WTC11 (cell line): ENCODE results near the gene SCNN1A. TPM values are rescaled to one million over a fixed set of nuclear protein-coding genes. Genes with fewer than 3 reads are reported as not detected.
A peak's percentile ranks its signal among the peaks of the same experiment; 100 is the strongest.

ENCODE experiments used
- CBFB ChIP-seq: sonication (generic); formaldehyde crosslinking; IDR thresholded peaks from 2 replicates; pipeline ENCODE4 v1.8.1; 2022; ENCODE audit warnings: mild to moderate bottlenecking, low read depth, missing genetic modification reagents
- CDX4 ChIP-seq: fragments of 250-450 bp; sonication (Bioruptor Pico); IDR thresholded peaks from 2 replicates; pipeline ENCODE4 v1.9.0; 2021; ENCODE audit warnings: moderate library complexity, mild to moderate bottlenecking, inconsistent platforms, borderline replicate concordance
- E2F1 ChIP-seq: sonication (generic); formaldehyde crosslinking; IDR thresholded peaks from 2 replicates; pipeline ENCODE4 v1.8.0; 2022; ENCODE audit warnings: mild to moderate bottlenecking, missing genetic modification reagents
- ERG ChIP-seq: fragments of 250-450 bp; sonication (Bioruptor Pico); IDR thresholded peaks from 2 replicates; pipeline ENCODE4 v1.8.0; 2021; ENCODE audit warnings: mild to moderate bottlenecking
- FOXJ3 ChIP-seq: sonication (generic); formaldehyde crosslinking; IDR thresholded peaks from 2 replicates; pipeline ENCODE4 v1.9.0; 2021; ENCODE audit warnings: missing genetic modification reagents, mild to moderate bottlenecking, borderline replicate concordance
- GABPB1 ChIP-seq: sonication (generic); formaldehyde crosslinking; IDR thresholded peaks from 2 replicates; pipeline ENCODE4 v1.8.1; 2023; ENCODE audit warnings: mild to moderate bottlenecking, missing genetic modification reagents
- IRF1 ChIP-seq: sonication (generic); formaldehyde crosslinking; IDR thresholded peaks from 2 replicates; pipeline ENCODE4 v1.8.0; 2023; ENCODE audit warnings: missing genetic modification reagents
- NFATC4 ChIP-seq: fragments of 250-450 bp; sonication (Bioruptor Pico); IDR thresholded peaks from 2 replicates; pipeline ENCODE4 v1.9.0; 2021; ENCODE audit warnings: mild to moderate bottlenecking
- NFYB ChIP-seq: sonication (generic); formaldehyde crosslinking; conservative IDR thresholded peaks from 2 replicates; pipeline ENCODE4 v1.8.0; 2022; ENCODE audit warnings: low read depth, missing genetic modification reagents
- NR2C2 ChIP-seq: sonication (generic); formaldehyde crosslinking; IDR thresholded peaks from 2 replicates; pipeline ENCODE4 v1.8.0; 2022; ENCODE audit warnings: mild to moderate bottlenecking, missing genetic modification reagents
- PREB ChIP-seq: sonication (generic); formaldehyde crosslinking; IDR thresholded peaks from 2 replicates; pipeline ENCODE4 v1.8.1; 2022; ENCODE audit warnings: mild to moderate bottlenecking, missing genetic modification reagents, moderate library complexity, borderline replicate concordance
- STAT6 ChIP-seq: sonication (generic); formaldehyde crosslinking; conservative IDR thresholded peaks from 2 replicates; pipeline ENCODE4 v1.8.1; 2023; ENCODE audit warnings: mild to moderate bottlenecking, low read depth, missing genetic modification reagents, moderate library complexity
- TEAD1 ChIP-seq: sonication (generic); formaldehyde crosslinking; IDR thresholded peaks from 2 replicates; pipeline ENCODE4 v1.8.0; 2022; ENCODE audit warnings: mild to moderate bottlenecking, missing genetic modification reagents
- TEAD4 ChIP-seq: sonication (generic); formaldehyde crosslinking; IDR thresholded peaks from 2 replicates; pipeline ENCODE4 v1.8.0; 2022; ENCODE audit warnings: mild to moderate bottlenecking, missing genetic modification reagents
- TP53 ChIP-seq: sonication (generic); formaldehyde crosslinking; IDR thresholded peaks from 2 replicates; pipeline ENCODE4 v1.8.1; 2023; ENCODE audit warnings: mild to moderate bottlenecking, missing genetic modification reagents
- ZNF121 ChIP-seq: sonication (generic); formaldehyde crosslinking; IDR thresholded peaks from 2 replicates; pipeline ENCODE4 v1.8.0; 2023; ENCODE audit warnings: missing genetic modification reagents
- ZNF317 ChIP-seq: sonication (generic); formaldehyde crosslinking; IDR thresholded peaks from 2 replicates; pipeline ENCODE4 v1.8.1; 2023; ENCODE audit warnings: low read depth, mild to moderate bottlenecking, moderate library complexity, missing genetic modification reagents, borderline replicate concordance
- ZNF396 ChIP-seq: fragments of 250-450 bp; sonication (Bioruptor Pico); IDR thresholded peaks from 2 replicates; pipeline ENCODE4 v1.8.0; 2021; ENCODE audit warnings: mild to moderate bottlenecking, moderate library complexity, borderline replicate concordance
- ZNF423 ChIP-seq: fragments of 250-450 bp; sonication (Bioruptor Pico); IDR thresholded peaks from 2 replicates; pipeline ENCODE4 v2.1.2; 2022; ENCODE audit warnings: mild to moderate bottlenecking, moderate library complexity
- ZNF512 ChIP-seq: sonication (generic); formaldehyde crosslinking; IDR thresholded peaks from 2 replicates; pipeline ENCODE4 v1.8.1; 2022; ENCODE audit warnings: missing genetic modification reagents, borderline replicate concordance
- ZNF532 ChIP-seq: fragments of 250-450 bp; sonication (Bioruptor Pico); IDR thresholded peaks from 2 replicates; pipeline ENCODE4 v1.9.0; 2021; ENCODE audit warnings: mild to moderate bottlenecking, borderline replicate concordance
- total RNA-seq: library from RNA; stranded (reverse); gene quantifications from 3 replicates; pipeline ENCODE4 v1.2.3, GENCODE V29; 2021

SCNN1A gene
- total RNA-seq, 1 experiment from 2014 or later = 100 TPM

- TF ChIP-seq NFYB (CRISPR knock-in tag) (no peak), STAT6 (CRISPR knock-in tag) (no peak), E2F1 (0 out of 2 replicates have a peak, but pooled peaks have one; percentile 72), ZNF121 (CRISPR knock-in tag) (no peak), CDX4 (CRISPR knock-in tag) (no peak), ZNF423 (CRISPR knock-in tag) (no peak), TP53 (0 out of 2 replicates have a peak, but pooled peaks have one; percentile 88), ZNF532 (CRISPR knock-in tag) (no peak), NFATC4 (CRISPR knock-in tag) (no peak), PREB (CRISPR knock-in tag) (no peak), ZNF512 (CRISPR knock-in tag) (no peak), TEAD4 (CRISPR knock-in tag) (no peak), ZNF396 (CRISPR knock-in tag) (no peak), NR2C2 (CRISPR knock-in tag) (peak; percentile 32; the same call in 1 of the 2 replicates), ZNF317 (peak; percentile 65), FOXJ3 (CRISPR knock-in tag) (no peak), TEAD1 (peak; percentile 50; the same call in 1 of the 2 replicates), CBFB (CRISPR knock-in tag) (no peak), GABPB1 (CRISPR knock-in tag) (peak; percentile 89), IRF1 (CRISPR knock-in tag) (no peak), ERG (CRISPR knock-in tag) (no peak)
Measured at GRCh38 chr12:6383572-6384498, 8.5 kb upstream of the SCNN1A start, which contains the start of gene LTBR (continued).
